AG09309 (cell line): ENCODE data around the gene NELFB.

Experiments
- DNase-seq: peaks from one replicate; pipeline ENCODE4 v3.0.0-alpha.2; 2010; ENCODE audit warnings: low read depth
- H3K4me3 ChIP-seq: 2 replicates; pipeline ENCODE4 v1.5.1; 2011; ENCODE audit warnings: mild to moderate bottlenecking, low read depth, low read length, moderate library complexity; ENCODE audit not compliant: control insufficient read depth
- CTCF ChIP-seq: IDR thresholded peaks from 2 replicates; pipeline ENCODE4 v1.5.1; 2011; ENCODE audit warnings: mild to moderate bottlenecking, low read depth, low read length, inconsistent platforms; ENCODE audit not compliant: insufficient read depth, control insufficient read depth; ENCODE audit errors: missing control alignments

NELFB gene

GRCh38 chr9:137232510-137232909 lies 22.6 kb upstream of the NELFB start:
- DNase-seq = no peak
- TF ChIP-seq CTCF = no peak
- no peak overlapping the region for H3K4me3 ChIP-seq

GRCh38 chr9:137233143-137233980 lies 21.8 kb upstream of the NELFB start:
- no peak for DNase-seq
- no peak for TF ChIP-seq CTCF
- H3K4me3 ChIP-seq = no peak overlapping the region

- no peak overlapping the region for H3K4me3 ChIP-seq
- TF ChIP-seq CTCF = no peak
These were observed 21.0 kb upstream of the NELFB start for GRCh38 chr9:137234055-137234697.

GRCh38 chr9:137234758-137235423 lies 20.2 kb upstream of the NELFB start:
- TF ChIP-seq CTCF = no peak
- no peak overlapping the region for H3K4me3 ChIP-seq
- no peak for DNase-seq

More at GRCh38 chr9:137234055-137234697, 21.0 kb upstream of the NELFB start:
- DNase-seq = no peak

GRCh38 chr9:137235424-137236237 lies 19.5 kb upstream of the NELFB start:
- no peak for DNase-seq
- no peak overlapping the region for H3K4me3 ChIP-seq

More at GRCh38 chr9:137235424-137236237, 19.5 kb upstream of the NELFB start:
- TF ChIP-seq CTCF = peak; percentile 4
